ENCODE results near the gene CDK10.

Gene CDK10

GRCh38 chr16:89686520-89687091, at the start of gene CDK10:
CDK10 (plus strand) TSS chr16:89686689; CDS start chr16:89686711, 22 bp downstream.
- peak; percentile 90 for ATAC-seq
- peaks cover 37% of the 10 kb centered on the region for H3K36me3 Mint-ChIP-seq

GRCh38 chr16:89637379-89637778, 49.1 kb upstream of the CDK10 start:
- no peaks in the 10 kb centered on the region for H3K36me3 Mint-ChIP-seq
- H3K4me3 Mint-ChIP-seq, result no peak overlapping the region
- peaks cover 10% of the 10 kb centered on the region for H3K4me1 Mint-ChIP-seq
- ATAC-seq, result no peak
- no peak for DNase-seq (ENCODE audit: low spot score in 2 of 2)
- no peak overlapping the region for H3K27ac Mint-ChIP-seq
- H3K9me3 Mint-ChIP-seq, result no peaks in the 10 kb centered on the region

More at GRCh38 chr16:89686520-89687091, at the start of gene CDK10:
- peak; percentile 98 to 99 for DNase-seq (ENCODE audit: low spot score in 2 of 2)
- Mint-ChIP-seq H3K9me3 (no peaks in the 10 kb centered on the region), H3K4me3 (peak within 1 kb of the TSS; percentile 83), H3K4me1 (peaks cover 26% of the 10 kb centered on the region), H3K27ac (peak within 1 kb of the TSS; percentile 85)

- Mint-ChIP-seq H3K4me1 (peaks cover 10% of the 10 kb centered on the region), H3K27ac (no peak overlapping the region), H3K4me3 (no peak overlapping the region), H3K36me3 (no peaks in the 10 kb centered on the region), H3K9me3 (no peaks in the 10 kb centered on the region)
- DNase-seq (ENCODE audit: low spot score in 2 of 2), result no peak
- no peak for ATAC-seq
Measured at GRCh38 chr16:89638455-89638854, 48.0 kb upstream of the CDK10 start.

GRCh38 chr16:89639385-89639784, 47.1 kb upstream of the CDK10 start:
- Mint-ChIP-seq H3K36me3 (peaks cover 2% of the 10 kb centered on the region), H3K27ac (no peak overlapping the region), H3K4me1 (peaks cover 10% of the 10 kb centered on the region), H3K9me3 (no peaks in the 10 kb centered on the region), H3K4me3 (no peak overlapping the region)
- DNase-seq (ENCODE audit: low spot score in 2 of 2) (no peak), ATAC-seq (no peak)

GRCh38 chr16:89641458-89642119, 44.9 kb upstream of the CDK10 start:
- DNase-seq (ENCODE audit: low spot score in 2 of 2), result no peak
- Mint-ChIP-seq H3K9me3 (no peaks in the 10 kb centered on the region), H3K4me3 (peak overlapping the region; percentile 54), H3K36me3 (peaks cover 24% of the 10 kb centered on the region), H3K4me1 (peaks cover 10% of the 10 kb centered on the region), H3K27ac (no peak overlapping the region)
- no peak for ATAC-seq

GRCh38 chr16:89642574-89642973, 43.9 kb upstream of the CDK10 start:
- Mint-ChIP-seq H3K36me3 (peaks cover 34% of the 10 kb centered on the region), H3K4me1 (peaks cover 10% of the 10 kb centered on the region), H3K4me3 (no peak overlapping the region), H3K27ac (no peak overlapping the region), H3K9me3 (no peaks in the 10 kb centered on the region)
- DNase-seq (ENCODE audit: low spot score in 2 of 2) (no peak), ATAC-seq (no peak)

- Mint-ChIP-seq H3K4me1 (peaks cover 10% of the 10 kb centered on the region), H3K36me3 (peaks cover 40% of the 10 kb centered on the region), H3K27ac (peak overlapping the region; percentile 61), H3K4me3 (no peak overlapping the region), H3K9me3 (no peaks in the 10 kb centered on the region)
- no peak for ATAC-seq
- no peak for DNase-seq (ENCODE audit: low spot score in 2 of 2)
Measured at GRCh38 chr16:89643769-89644300, 42.7 kb upstream of the CDK10 start.

GRCh38 chr16:89645122-89645521, 41.4 kb upstream of the CDK10 start:
- peak overlapping the region; percentile 73 for H3K27ac Mint-ChIP-seq
- no peak for ATAC-seq

GRCh38 chr16:89646270-89646669, 40.2 kb upstream of the CDK10 start:
- ATAC-seq, result no peak

More at GRCh38 chr16:89645122-89645521, 41.4 kb upstream of the CDK10 start:
- no peak overlapping the region for H3K4me3 Mint-ChIP-seq
- H3K9me3 Mint-ChIP-seq, result no peaks in the 10 kb centered on the region
- DNase-seq (ENCODE audit: low spot score in 2 of 2), result no peak
- peaks cover 10% of the 10 kb centered on the region for H3K4me1 Mint-ChIP-seq
- peaks cover 53% of the 10 kb centered on the region for H3K36me3 Mint-ChIP-seq

GRCh38 chr16:89646906-89647305, 39.6 kb upstream of the CDK10 start:
- Mint-ChIP-seq H3K4me1 (no peaks in the 10 kb centered on the region), H3K36me3 (peaks cover 63% of the 10 kb centered on the region), H3K9me3 (no peaks in the 10 kb centered on the region), H3K27ac (peak overlapping the region; percentile 52), H3K4me3 (no peak overlapping the region)
- DNase-seq (ENCODE audit: low spot score in 2 of 2) (no peak), ATAC-seq (no peak)

More at GRCh38 chr16:89646270-89646669, 40.2 kb upstream of the CDK10 start:
- Mint-ChIP-seq H3K4me3 (no peak overlapping the region), H3K36me3 (peaks cover 63% of the 10 kb centered on the region), H3K4me1 (no peaks in the 10 kb centered on the region), H3K9me3 (no peaks in the 10 kb centered on the region), H3K27ac (no peak overlapping the region)
- no peak for DNase-seq (ENCODE audit: low spot score in 2 of 2)

- Mint-ChIP-seq H3K27ac (peak overlapping the region; percentile 26), H3K4me3 (no peak overlapping the region), H3K36me3 (peaks cover 81% of the 10 kb centered on the region), H3K9me3 (no peaks in the 10 kb centered on the region), H3K4me1 (peaks cover 12% of the 10 kb centered on the region)
- ATAC-seq, result peak; percentile 11
- no peak for DNase-seq (ENCODE audit: low spot score in 2 of 2)
Measured at GRCh38 chr16:89651584-89651983, 34.9 kb upstream of the CDK10 start.

- H3K36me3 Mint-ChIP-seq, result peaks cover 66% of the 10 kb centered on the region
- no peak for DNase-seq (ENCODE audit: low spot score in 2 of 2)
- no peak for ATAC-seq
- no peak overlapping the region for H3K4me3 Mint-ChIP-seq
- H3K27ac Mint-ChIP-seq, result peak overlapping the region; percentile 94
- peaks cover 24% of the 10 kb centered on the region for H3K4me1 Mint-ChIP-seq
- no peaks in the 10 kb centered on the region for H3K9me3 Mint-ChIP-seq
Measured at GRCh38 chr16:89653656-89654295, 32.7 kb upstream of the CDK10 start.

- peaks cover 29% of the 10 kb centered on the region for H3K4me1 Mint-ChIP-seq
- H3K36me3 Mint-ChIP-seq, result peaks cover 55% of the 10 kb centered on the region
- no peaks in the 10 kb centered on the region for H3K9me3 Mint-ChIP-seq
- ATAC-seq, result no peak
- H3K4me3 Mint-ChIP-seq, result no peak overlapping the region
- peak overlapping the region; percentile 94 for H3K27ac Mint-ChIP-seq
- no peak for DNase-seq (ENCODE audit: low spot score in 2 of 2)
Measured at GRCh38 chr16:89655062-89655643, 31.3 kb upstream of the CDK10 start.

- no peak for ATAC-seq
- peaks cover 37% of the 10 kb centered on the region for H3K4me1 Mint-ChIP-seq
- peak overlapping the region; percentile 94 for H3K27ac Mint-ChIP-seq
- H3K9me3 Mint-ChIP-seq, result no peaks in the 10 kb centered on the region
- H3K36me3 Mint-ChIP-seq, result peaks cover 60% of the 10 kb centered on the region
- H3K4me3 Mint-ChIP-seq, result peak overlapping the region; percentile 88
- DNase-seq (ENCODE audit: low spot score in 2 of 2), result no peak
Measured at GRCh38 chr16:89656435-89657121, 29.9 kb upstream of the CDK10 start.

Data from stimulated activated effector memory CD8-positive, alpha-beta T cell treated with anti-CD3 and anti-CD28 coated beads, Interleukin-12 subunit alpha, Interleukin-12 subunit beta, amount 100 ng/mL, for 72 hours (primary cell).